Upper lobe of left lung (tissue), 6 donors: ENCODE measurements around the gene COL27A1. TPM values are rescaled to one million over a fixed set of nuclear protein-coding genes. Genes with fewer than 3 reads are reported as not detected.
A peak's percentile ranks its signal among the peaks of the same experiment; 100 is the strongest.

Experiments used
- ATAC-seq, 2 donors: fragments of 200-7000 bp; cut with Tn5 transposase; one replicate each; pipeline ENCODE4 v1.9.1; 2022; ENCODE audit warnings: mild to moderate bottlenecking in 2 of 2, moderate library complexity in 2 of 2; ENCODE audit not compliant: low FRiP score in 2 of 2
- DNase-seq, 2 donors: peaks; one replicate each; pipeline ENCODE4 v3.0.0-alpha.2; 2019 to 2020
- H3K27ac ChIP-seq, 4 donors: fragments of 200-600 bp; sonication (generic); one replicate each; pipeline ENCODE4 v1.5.1; 2016 to 2019
- H3K27me3 ChIP-seq, 4 donors: fragments of 200-600 bp; sonication (generic); one replicate each; pipeline ENCODE4 v1.5.1; 2017 to 2019
- H3K36me3 ChIP-seq, 4 donors: fragments of 200-600 bp; sonication (generic); one replicate each; pipeline ENCODE4 v1.5.1; 2016 to 2019
- H3K4me1 ChIP-seq, 4 donors: fragments of 200-600 bp; sonication (generic); one replicate each; pipeline ENCODE4 v1.5.1; 2018 to 2019
- H3K4me3 ChIP-seq, 4 donors: fragments of 200-600 bp; sonication (generic); one replicate each; pipeline ENCODE4 v1.5.1; 2017 to 2019; ENCODE audit warnings: mild to moderate bottlenecking in 2 of 4, moderate library complexity in 1 of 4
- H3K9me3 ChIP-seq, 4 donors: fragments of 200-600 bp; sonication (generic); one replicate each; pipeline ENCODE4 v1.5.1; 2018 to 2019
- CTCF ChIP-seq, 6 experiments: fragments of 450-650 bp in 4 of 6; fragments of 200-600 bp in 2 of 6; sonication (generic) in 2 of 6; IDR thresholded peaks; one replicate each; pipeline ENCODE4 v1.5.1; 2016 to 2019; ENCODE audit warnings: antibody characterized with exemption in 6 of 6
- EP300 ChIP-seq, 4 donors: sonication (generic); formaldehyde crosslinking; IDR thresholded peaks; one replicate each; pipeline ENCODE4 v1.5.1; 2017; ENCODE audit warnings: antibody characterized with exemption in 4 of 4, control low read depth in 2 of 4
- POLR2A ChIP-seq, 4 donors: fragments of 450-650 bp; IDR thresholded peaks; one replicate each; pipeline ENCODE4 v1.5.1; 2016 to 2017; ENCODE audit warnings: antibody characterized with exemption in 4 of 4, mild to moderate bottlenecking in 2 of 4
- POLR2AphosphoS5 ChIP-seq, 2 donors: sonication (generic); formaldehyde crosslinking; IDR thresholded peaks; one replicate each; pipeline ENCODE4 v1.5.1; 2017; ENCODE audit warnings: antibody characterized with exemption in 2 of 2
- WGBS, 2 donors: methylation state at CpG; one replicate each; pipeline ENCODE4 v1.1.5; 2017 to 2018; 5-methylcytosine and 5-hydroxymethylcytosine counted together
- total RNA-seq, 6 donors: library from RNA; depleted of rRNA in 4 of 6; stranded (reverse); fragments of >200 nt in 4 of 6; gene quantifications; one replicate each; pipeline versions ENCODE4 v1.1.0 to v1.2.1, GENCODE V29; 2016 to 2021
- donor health status: DM: no; HTN: no; CAD: no; lungs with moderate emphysema.
- donor health status: DM: no; HTN: yes; CAD: no; lungs with severe emphysema.

The COL27A1 gene
- total RNA-seq, 6 donors from 2014 or later = 4.0 to 55.5 (median 9.2) TPM

GRCh38 chr9:114214686-114215414, 59.5 kb downstream of the COL27A1 start:
- no peaks in the 10 kb centered on the region for H3K36me3 ChIP-seq
- ATAC-seq (no peak), DNase-seq (no peak)
- H3K27me3 ChIP-seq = no peaks in the 10 kb centered on the region
- H3K4me3 ChIP-seq = no peak overlapping the region
- H3K9me3 ChIP-seq = no peaks in the 10 kb centered on the region
- H3K4me1 ChIP-seq = peaks cover 0 to 7% (median 2%) of the 10 kb centered on the region in 4 donors
- 80 to 84% methylated on average over 6 to 7 of the region's 7 CpGs for WGBS, 2 donors
- H3K27ac ChIP-seq = no peak overlapping the region
- TF ChIP-seq EP300 (IDR thresholded peaks at IDR 0.05) (no peak), CTCF (IDR thresholded peaks at IDR 0.05) (no peak), POLR2AphosphoS5 (IDR thresholded peaks at IDR 0.05) (no peak), POLR2A (IDR thresholded peaks at IDR 0.05) (no peak)

- H3K9me3 ChIP-seq = no peaks in the 10 kb centered on the region
- peaks cover 0 to 7% (median 2%) of the 10 kb centered on the region in 4 donors for H3K4me1 ChIP-seq
- TF ChIP-seq POLR2A (IDR thresholded peaks at IDR 0.05) (no peak), EP300 (IDR thresholded peaks at IDR 0.05) (no peak), CTCF (IDR thresholded peaks at IDR 0.05) (no peak), POLR2AphosphoS5 (IDR thresholded peaks at IDR 0.05) (no peak)
- WGBS, 2 donors = 51 to 79% methylated on average over 1 to 7 of the region's 7 CpGs
- no peak overlapping the region for H3K4me3 ChIP-seq
- ATAC-seq = no peak
- no peaks in the 10 kb centered on the region for H3K36me3 ChIP-seq
- no peak overlapping the region for H3K27ac ChIP-seq
- no peaks in the 10 kb centered on the region for H3K27me3 ChIP-seq
- peak in 1 of 2 donors; percentile 81 for DNase-seq
These were observed 60.7 kb downstream of the COL27A1 start for GRCh38 chr9:114216081-114216480.

DNA sequence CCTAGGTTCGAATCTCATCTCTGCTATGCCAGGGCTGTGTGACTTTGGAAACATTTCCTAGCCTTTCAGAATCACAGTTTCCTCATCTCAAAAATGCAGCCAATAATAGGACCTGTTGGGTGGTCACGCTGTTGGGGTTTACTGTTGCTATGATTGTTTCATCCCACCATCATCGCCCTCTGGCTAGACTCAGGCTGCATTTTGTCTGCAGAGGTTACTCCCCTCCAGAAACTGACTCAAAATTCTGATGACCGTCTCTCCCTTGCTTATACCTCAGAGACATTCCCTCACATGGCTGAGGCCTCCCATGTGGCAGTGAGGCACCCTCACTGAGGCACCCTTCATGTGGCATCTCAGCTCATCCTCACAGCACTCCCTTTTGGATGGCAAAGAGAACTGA, 61.6 kb downstream of the COL27A1 start:
- TF ChIP-seq POLR2A (IDR thresholded peaks at IDR 0.05) = no peak
- TF ChIP-seq CTCF (IDR thresholded peaks at IDR 0.05) = no peak
- TF ChIP-seq POLR2AphosphoS5 (IDR thresholded peaks at IDR 0.05) = no peak
- TF ChIP-seq EP300 (IDR thresholded peaks at IDR 0.05) = no peak
- H3K27me3 ChIP-seq = no peaks in the 10 kb centered on the region
- H3K4me1 ChIP-seq = peaks cover 0 to 7% (median 2%) of the 10 kb centered on the region in 4 donors
- 88 to 94% methylated on average over 4 of the region's 4 CpGs for WGBS, 2 donors
- H3K27ac ChIP-seq = no peak overlapping the region
- DNase-seq (no peak), ATAC-seq (no peak)
- H3K36me3 ChIP-seq = no peaks in the 10 kb centered on the region
- no peak overlapping the region for H3K4me3 ChIP-seq
- H3K9me3 ChIP-seq = no peaks in the 10 kb centered on the region

DNA sequence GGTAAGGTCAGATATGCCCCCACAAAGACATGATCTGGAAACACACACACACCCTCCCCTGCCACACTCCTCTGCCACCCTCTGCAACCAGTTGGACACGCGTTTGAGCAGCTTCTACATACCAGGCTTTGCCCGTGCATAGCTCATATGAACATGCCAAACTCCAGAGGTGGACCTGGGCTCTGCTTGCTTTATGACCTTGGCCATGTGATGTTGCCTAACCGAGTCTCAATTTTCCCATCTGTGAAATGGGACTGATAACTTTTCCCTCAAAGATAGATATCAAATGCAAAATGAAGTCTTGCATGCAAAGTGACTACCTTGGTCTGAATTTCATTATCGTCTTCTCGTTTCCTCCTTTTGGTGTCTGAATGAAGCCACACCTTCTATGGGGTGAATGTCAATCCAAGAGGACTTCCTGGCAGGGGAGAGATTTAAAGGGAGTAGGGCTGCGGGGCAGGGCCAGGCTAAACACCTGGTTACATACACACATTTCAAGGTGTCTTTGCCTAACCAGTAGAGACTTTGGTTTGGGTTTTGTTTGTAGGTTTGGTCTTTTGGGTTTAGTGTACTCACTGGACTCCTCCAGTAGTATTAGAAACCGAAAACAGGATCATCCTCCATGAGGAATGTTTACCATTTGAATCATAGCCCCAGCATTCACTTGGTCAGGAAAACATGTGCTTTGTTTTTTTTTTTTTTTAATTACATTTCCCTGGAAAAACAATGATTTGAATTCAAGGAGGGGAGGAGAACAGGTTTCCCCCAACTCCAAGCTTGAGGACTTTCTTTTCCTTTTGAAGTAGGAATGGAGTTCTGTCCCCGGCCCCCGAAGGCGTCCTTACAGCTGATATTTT, 63.2 kb downstream of the COL27A1 start:
- no peak for TF ChIP-seq POLR2AphosphoS5 (IDR thresholded peaks at IDR 0.05)
- no peak for TF ChIP-seq CTCF (IDR thresholded peaks at IDR 0.05)
- no peak for TF ChIP-seq POLR2A (IDR thresholded peaks at IDR 0.05)
- no peak for TF ChIP-seq EP300 (IDR thresholded peaks at IDR 0.05)
- Histone ChIP-seq H3K9me3 (no peaks in the 10 kb centered on the region), H3K27me3 (no peaks in the 10 kb centered on the region), H3K27ac (no peak overlapping the region), H3K36me3 (no peaks in the 10 kb centered on the region), H3K4me1 (peaks cover 0 to 7% (median 2%) of the 10 kb centered on the region in 4 donors), H3K4me3 (no peak overlapping the region)
- no peak for ATAC-seq
- 89 to 93% methylated on average over 11 of the region's 11 CpGs for WGBS, 2 donors
- DNase-seq = no peak
